HCT116 (cell line): ENCODE measurements around the gene NOS2. TPM values are rescaled to one million over a fixed set of nuclear protein-coding genes. Genes with fewer than 3 reads are reported as not detected.

Experiments
- ATAC-seq: fragments of 200-7000 bp; cut with Tn5 transposase; 2 replicates; pipeline ENCODE4 v1.9.1; 2020; ENCODE audit warnings: mild to moderate bottlenecking, moderate library complexity
- BruUV-seq: library from RNA; stranded (reverse); fragments of 400-500 nt; replicated peaks from 2 replicates; lab custom pipeline; 2021; lab: Mats Ljungman, UMichigan
- CTCF ChIA-PET: fragments of 300-600 bp; sonication (Branson Sonifier 250); formaldehyde crosslinking; loops from one replicate; lab custom pipeline; 2021; ENCODE audit warnings: antibody characterized with exemption; lab: Charles Lee
- POLR2A ChIA-PET: fragments of 300-600, 350-600 bp; sonication (Branson Sonifier 250); formaldehyde crosslinking; loops from one replicate; lab custom pipeline; 2021; ENCODE audit warnings: antibody characterized with exemption; lab: Charles Lee
- RAD21 ChIA-PET, 2 experiments: fragments of 300-600 bp; sonication (Branson Sonifier 250); formaldehyde crosslinking; loops; one replicate each; lab custom pipeline; 2023; ENCODE audit warnings: low total read pairs in 2 of 2; ENCODE audit not compliant: uncharacterized antibody in 2 of 2, unreplicated experiment in 2 of 2, low non-redundant PET in 1 of 2; lab: Charles Lee
- DNase-seq: peaks from one replicate; pipeline ENCODE4 v3.0.0-alpha.2; 2010; ENCODE audit warnings: low read depth, low spot score
- H2AFZ ChIP-seq: fragments of 200-600 bp; shearing (Covaris generic), sonication (generic); 2 replicates; pipeline ENCODE4 v1.6.1; 2017; ENCODE audit warnings: low read depth, mixed run types, mixed read lengths, antibody characterized with exemption, low read length; ENCODE audit not compliant: poor library complexity, severe bottlenecking
- H3K27ac ChIP-seq: 2 replicates; pipeline ENCODE4 v1.5.1; 2012; ENCODE audit warnings: low read depth, low read length
- H3K27me3 ChIP-seq: fragments of 200-600 bp; sonication (generic); 2 replicates; pipeline ENCODE4 v1.6.1; 2016; ENCODE audit warnings: mixed run types, low read length, mixed read lengths; ENCODE audit not compliant: insufficient read depth
- H3K36me3 ChIP-seq, 2 experiments: fragments of 200-500 bp in 1 of 2; fragments of 200-600 bp in 1 of 2; sonication (Bioruptor generic) in 1 of 2; sonication (generic) in 1 of 2; 2 replicates each; pipeline versions ENCODE4 v1.5.1 to v1.6.1; 2014 to 2016; ENCODE audit warnings: low read length in 2 of 2, inconsistent platforms in 1 of 2, mixed read lengths in 1 of 2, mixed run types in 1 of 2; ENCODE audit not compliant: insufficient read depth in 2 of 2, control insufficient read depth in 1 of 2
- H3K4me1 ChIP-seq, 2 experiments: fragments of 200-600 bp in 1 of 2; sonication (generic) in 1 of 2; 2 replicates each; pipeline versions ENCODE4 v1.5.1 to v1.6.1; 2012 to 2017; ENCODE audit warnings: low read length in 2 of 2, inconsistent platforms in 1 of 2, mild to moderate bottlenecking in 1 of 2, mixed read lengths in 1 of 2, mixed run types in 1 of 2, moderate library complexity in 1 of 2; ENCODE audit not compliant: insufficient read depth in 2 of 2, control insufficient read depth in 1 of 2
- H3K4me2 ChIP-seq: fragments of 200-600 bp; sonication (generic); 2 replicates; pipeline ENCODE4 v1.6.1; 2017; ENCODE audit warnings: mixed run types, low read length, mixed read lengths
- H3K4me3 ChIP-seq, 2 experiments: fragments of 200-600 bp in 1 of 2; sonication (generic) in 1 of 2; replicated peaks in 1 of 2; 2 replicates each; pipeline ENCODE4 v1.5.1; 2011 to 2016; ENCODE audit warnings: low read length in 2 of 2, control low read depth in 1 of 2, low read depth in 1 of 2, mild to moderate bottlenecking in 1 of 2, mixed read lengths in 1 of 2, mixed run types in 1 of 2
- H3K79me2 ChIP-seq: fragments of 200-600 bp; sonication (generic); 2 replicates; pipeline ENCODE4 v1.6.1; 2017; ENCODE audit warnings: mild to moderate bottlenecking, mixed run types, low read length, moderate library complexity, mixed read lengths; ENCODE audit not compliant: insufficient read depth
- H3K9ac ChIP-seq: fragments of 200-600 bp; sonication (generic); 2 replicates; pipeline ENCODE4 v1.6.1; 2016; ENCODE audit warnings: low read length, mixed read lengths
- H3K9me2 ChIP-seq: fragments of 200-600 bp; sonication (generic), shearing (Covaris generic); 2 replicates; pipeline ENCODE4 v1.6.1; 2017; ENCODE audit warnings: mixed run types, mild to moderate bottlenecking, moderate library complexity; ENCODE audit not compliant: insufficient read depth
- H3K9me3 ChIP-seq, 2 experiments: fragments of 200-500 bp in 1 of 2; fragments of 200-600 bp in 1 of 2; sonication (Bioruptor generic) in 1 of 2; sonication (generic) in 1 of 2; 2 replicates each; pipeline ENCODE4 v1.6.1; 2014 to 2017; ENCODE audit warnings: low read length in 2 of 2, mixed read lengths in 2 of 2, inconsistent platforms in 1 of 2, low read depth in 1 of 2, mild to moderate bottlenecking in 1 of 2, mixed run types in 1 of 2, moderate library complexity in 1 of 2; ENCODE audit not compliant: control insufficient read depth in 1 of 2, insufficient read depth in 1 of 2
- H4K20me1 ChIP-seq: fragments of 200-600 bp; sonication (generic), shearing (Covaris generic); 2 replicates; pipeline ENCODE4 v1.6.1; 2017; ENCODE audit warnings: mixed run types, mild to moderate bottlenecking, moderate library complexity; ENCODE audit not compliant: insufficient read depth
- CBX3 ChIP-seq: IDR thresholded peaks from 2 replicates; pipeline ENCODE4 v1.6.1; 2012; ENCODE audit warnings: low read depth
- CEBPB ChIP-seq: IDR thresholded peaks from 2 replicates; pipeline ENCODE4 v1.6.1; 2012; ENCODE audit warnings: low read depth
- EGR1 ChIP-seq: IDR thresholded peaks from 2 replicates; pipeline ENCODE4 v1.6.1; 2012; ENCODE audit warnings: low read depth
- ELF1 ChIP-seq: IDR thresholded peaks from 2 replicates; pipeline ENCODE4 v1.6.1; 2012; ENCODE audit warnings: low read depth, borderline replicate concordance
- EZH2phosphoT487 ChIP-seq: fragments of 200-600 bp; IDR thresholded peaks from 2 replicates; pipeline ENCODE4 v1.6.1; 2018; ENCODE audit warnings: antibody characterized with exemption, borderline replicate concordance
- FOSL1 ChIP-seq: IDR thresholded peaks from 2 replicates; pipeline ENCODE4 v1.6.1; 2012; ENCODE audit warnings: low read depth
- JUND ChIP-seq: IDR thresholded peaks from 2 replicates; pipeline ENCODE4 v1.6.1; 2012
- POLR2A ChIP-seq: IDR thresholded peaks from 2 replicates; pipeline ENCODE4 v1.7.0; 2011; ENCODE audit warnings: borderline replicate concordance; ENCODE audit not compliant: insufficient read depth, insufficient read length; ENCODE audit errors: extremely low read depth
- POLR2AphosphoS5 ChIP-seq: IDR thresholded peaks from 2 replicates; pipeline ENCODE4 v1.6.1; 2011; ENCODE audit warnings: mild to moderate bottlenecking, low read depth, low read length, moderate library complexity
- SIN3A ChIP-seq: IDR thresholded peaks from 2 replicates; pipeline ENCODE4 v1.6.1; 2012; ENCODE audit warnings: low read depth
- SP1 ChIP-seq: IDR thresholded peaks from 2 replicates; pipeline ENCODE4 v1.6.1; 2012; ENCODE audit warnings: low read depth
- TCF7L2 ChIP-seq: IDR thresholded peaks from 2 replicates; pipeline ENCODE4 v1.7.0; 2011; ENCODE audit warnings: borderline replicate concordance, inconsistent platforms; ENCODE audit not compliant: insufficient read depth, insufficient read length; ENCODE audit errors: extremely low read depth
- intact Hi-C: fragments of 100-400 bp; cut with micrococcal nuclease; formaldehyde crosslinking; loops from 2 replicates; pipeline ENCODE4 v1.10.0; 2022
- total RNA-seq: library from RNA; stranded (reverse); gene quantifications from one replicate; pipeline ENCODE4 v1.2.1, GENCODE V29; 2021; ENCODE audit not compliant: unreplicated experiment
- TF ChIP-seq, protein P1 (sequence below): IDR thresholded peaks from 2 replicates; pipeline ENCODE4 v1.6.1; 2012
- TF ChIP-seq, protein P2 (sequence below): IDR thresholded peaks from 2 replicates; pipeline ENCODE4 v1.6.1; 2012; ENCODE audit warnings: low read depth
- TF ChIP-seq, protein P3 (sequence below): IDR thresholded peaks from 2 replicates; pipeline ENCODE4 v1.6.1; 2011; ENCODE audit warnings: mild to moderate bottlenecking, low read length, moderate library complexity; ENCODE audit not compliant: insufficient replicate concordance; ENCODE audit errors: extremely low read depth
- TF ChIP-seq, protein P4 (sequence below), 3 experiments: fragments of 200-600 bp in 1 of 3; sonication (generic) in 1 of 3; IDR thresholded peaks in 2 of 3; conservative IDR thresholded peaks in 1 of 3; 2 replicates each; pipeline ENCODE4 v1.5.1; 2012 to 2017; ENCODE audit warnings: low read depth in 2 of 3, low read length in 2 of 3, antibody characterized with exemption in 1 of 3, borderline replicate concordance in 1 of 3, control low read depth in 1 of 3, mild to moderate bottlenecking in 1 of 3, mixed read lengths in 1 of 3, mixed run types in 1 of 3, moderate library complexity in 1 of 3; ENCODE audit not compliant: insufficient read depth in 1 of 3

Gene NOS2
- total RNA-seq, 1 experiment from 2014 or later, result 0.07 TPM

DNA sequence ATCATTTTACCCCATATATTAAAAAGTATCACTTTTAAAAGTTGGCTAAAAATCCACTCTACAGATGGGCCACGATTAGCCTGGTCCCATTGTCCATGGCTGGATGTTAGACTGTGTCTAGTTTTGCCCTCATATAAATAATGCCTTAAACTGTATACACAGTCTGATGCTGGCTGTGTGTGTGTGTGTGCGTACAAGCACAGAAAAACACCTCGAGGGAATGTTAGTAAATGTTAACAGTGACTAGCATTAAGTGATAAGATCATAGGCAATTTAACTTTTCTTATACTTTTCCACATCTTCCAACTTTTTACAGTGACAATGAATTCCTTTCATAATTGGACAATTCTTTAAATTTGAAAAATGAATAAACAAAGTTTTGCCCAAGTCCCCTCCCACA lies 8.2 kb downstream of the NOS2 start:
- no peak overlapping the region for H3K4me3 ChIP-seq
- no peaks in the 10 kb centered on the region for H3K4me1 ChIP-seq
- no peaks in the 10 kb centered on the region for H3K9me3 ChIP-seq
- RAD21 ChIA-PET, result no interaction called here
- intact Hi-C loops, result loop anchor here (5.0 kb wide), 1 partner anchor 50 kb away; no protein-coding TSS in a partner anchor
- no peak for DNase-seq
- POLR2A ChIA-PET, result no interaction called here
- no peak overlapping the region for H3K4me2 ChIP-seq
- H3K9ac ChIP-seq, result no peak overlapping the region
- CTCF ChIA-PET, result no interaction called here
- peaks cover 5% of the 10 kb centered on the region; the same call in 1 of the 2 replicates for H3K27me3 ChIP-seq
- no peaks in the 10 kb centered on the region for H3K36me3 ChIP-seq
- H4K20me1 ChIP-seq, result no peaks in the 10 kb centered on the region
- no TSS peak for BruUV-seq
- TF ChIP-seq EGR1, result no peak
- TF ChIP-seq SIN3A, result no peak
- TF ChIP-seq POLR2A, result no peak
- no peak for TF ChIP-seq POLR2AphosphoS5
- TF ChIP-seq JUND, result no peak
- TF ChIP-seq, protein P1, sequence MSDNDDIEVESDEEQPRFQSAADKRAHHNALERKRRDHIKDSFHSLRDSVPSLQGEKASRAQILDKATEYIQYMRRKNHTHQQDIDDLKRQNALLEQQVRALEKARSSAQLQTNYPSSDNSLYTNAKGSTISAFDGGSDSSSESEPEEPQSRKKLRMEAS, result no peak
- TF ChIP-seq CBX3, result no peak
- TF ChIP-seq, protein P2, sequence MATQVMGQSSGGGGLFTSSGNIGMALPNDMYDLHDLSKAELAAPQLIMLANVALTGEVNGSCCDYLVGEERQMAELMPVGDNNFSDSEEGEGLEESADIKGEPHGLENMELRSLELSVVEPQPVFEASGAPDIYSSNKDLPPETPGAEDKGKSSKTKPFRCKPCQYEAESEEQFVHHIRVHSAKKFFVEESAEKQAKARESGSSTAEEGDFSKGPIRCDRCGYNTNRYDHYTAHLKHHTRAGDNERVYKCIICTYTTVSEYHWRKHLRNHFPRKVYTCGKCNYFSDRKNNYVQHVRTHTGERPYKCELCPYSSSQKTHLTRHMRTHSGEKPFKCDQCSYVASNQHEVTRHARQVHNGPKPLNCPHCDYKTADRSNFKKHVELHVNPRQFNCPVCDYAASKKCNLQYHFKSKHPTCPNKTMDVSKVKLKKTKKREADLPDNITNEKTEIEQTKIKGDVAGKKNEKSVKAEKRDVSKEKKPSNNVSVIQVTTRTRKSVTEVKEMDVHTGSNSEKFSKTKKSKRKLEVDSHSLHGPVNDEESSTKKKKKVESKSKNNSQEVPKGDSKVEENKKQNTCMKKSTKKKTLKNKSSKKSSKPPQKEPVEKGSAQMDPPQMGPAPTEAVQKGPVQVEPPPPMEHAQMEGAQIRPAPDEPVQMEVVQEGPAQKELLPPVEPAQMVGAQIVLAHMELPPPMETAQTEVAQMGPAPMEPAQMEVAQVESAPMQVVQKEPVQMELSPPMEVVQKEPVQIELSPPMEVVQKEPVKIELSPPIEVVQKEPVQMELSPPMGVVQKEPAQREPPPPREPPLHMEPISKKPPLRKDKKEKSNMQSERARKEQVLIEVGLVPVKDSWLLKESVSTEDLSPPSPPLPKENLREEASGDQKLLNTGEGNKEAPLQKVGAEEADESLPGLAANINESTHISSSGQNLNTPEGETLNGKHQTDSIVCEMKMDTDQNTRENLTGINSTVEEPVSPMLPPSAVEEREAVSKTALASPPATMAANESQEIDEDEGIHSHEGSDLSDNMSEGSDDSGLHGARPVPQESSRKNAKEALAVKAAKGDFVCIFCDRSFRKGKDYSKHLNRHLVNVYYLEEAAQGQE, result no peak
- TF ChIP-seq, protein P3, sequence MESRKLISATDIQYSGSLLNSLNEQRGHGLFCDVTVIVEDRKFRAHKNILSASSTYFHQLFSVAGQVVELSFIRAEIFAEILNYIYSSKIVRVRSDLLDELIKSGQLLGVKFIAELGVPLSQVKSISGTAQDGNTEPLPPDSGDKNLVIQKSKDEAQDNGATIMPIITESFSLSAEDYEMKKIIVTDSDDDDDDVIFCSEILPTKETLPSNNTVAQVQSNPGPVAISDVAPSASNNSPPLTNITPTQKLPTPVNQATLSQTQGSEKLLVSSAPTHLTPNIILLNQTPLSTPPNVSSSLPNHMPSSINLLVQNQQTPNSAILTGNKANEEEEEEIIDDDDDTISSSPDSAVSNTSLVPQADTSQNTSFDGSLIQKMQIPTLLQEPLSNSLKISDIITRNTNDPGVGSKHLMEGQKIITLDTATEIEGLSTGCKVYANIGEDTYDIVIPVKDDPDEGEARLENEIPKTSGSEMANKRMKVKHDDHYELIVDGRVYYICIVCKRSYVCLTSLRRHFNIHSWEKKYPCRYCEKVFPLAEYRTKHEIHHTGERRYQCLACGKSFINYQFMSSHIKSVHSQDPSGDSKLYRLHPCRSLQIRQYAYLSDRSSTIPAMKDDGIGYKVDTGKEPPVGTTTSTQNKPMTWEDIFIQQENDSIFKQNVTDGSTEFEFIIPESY, result no peak
- no peak for TF ChIP-seq TCF7L2
- TF ChIP-seq, protein P4, sequence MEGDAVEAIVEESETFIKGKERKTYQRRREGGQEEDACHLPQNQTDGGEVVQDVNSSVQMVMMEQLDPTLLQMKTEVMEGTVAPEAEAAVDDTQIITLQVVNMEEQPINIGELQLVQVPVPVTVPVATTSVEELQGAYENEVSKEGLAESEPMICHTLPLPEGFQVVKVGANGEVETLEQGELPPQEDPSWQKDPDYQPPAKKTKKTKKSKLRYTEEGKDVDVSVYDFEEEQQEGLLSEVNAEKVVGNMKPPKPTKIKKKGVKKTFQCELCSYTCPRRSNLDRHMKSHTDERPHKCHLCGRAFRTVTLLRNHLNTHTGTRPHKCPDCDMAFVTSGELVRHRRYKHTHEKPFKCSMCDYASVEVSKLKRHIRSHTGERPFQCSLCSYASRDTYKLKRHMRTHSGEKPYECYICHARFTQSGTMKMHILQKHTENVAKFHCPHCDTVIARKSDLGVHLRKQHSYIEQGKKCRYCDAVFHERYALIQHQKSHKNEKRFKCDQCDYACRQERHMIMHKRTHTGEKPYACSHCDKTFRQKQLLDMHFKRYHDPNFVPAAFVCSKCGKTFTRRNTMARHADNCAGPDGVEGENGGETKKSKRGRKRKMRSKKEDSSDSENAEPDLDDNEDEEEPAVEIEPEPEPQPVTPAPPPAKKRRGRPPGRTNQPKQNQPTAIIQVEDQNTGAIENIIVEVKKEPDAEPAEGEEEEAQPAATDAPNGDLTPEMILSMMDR (IDR thresholded peaks at IDR 0.05 in 2 of 3, conservative IDR thresholded peaks at IDR 0.05 in 1 of 3; ENCODE audit: borderline replicate concordance in 1 of 3, insufficient read depth in 1 of 3, low read depth in 2 of 3, low read length in 2 of 3), result no peak
- TF ChIP-seq ELF1, result no peak
- no peak for TF ChIP-seq CEBPB
- TF ChIP-seq FOSL1, result no peak
- TF ChIP-seq EZH2phosphoT487, result no peak
- no peak for TF ChIP-seq SP1
- no peak overlapping the region for H3K27ac ChIP-seq
- no peak for ATAC-seq
- H3K79me2 ChIP-seq, result no peaks in the 10 kb centered on the region
- H3K9me2 ChIP-seq, result no peaks in the 10 kb centered on the region
- no peak overlapping the region for H2AFZ ChIP-seq
